Stimulated activated CD4-positive, alpha-beta T cell treated with anti-CD3 and anti-CD28 coated beads, Interleukin-15, amount 100 ng/mL, for 48 hours (primary cell): ENCODE data around the gene MYRIP.
"Not testable (repeated sequence)": the region's sequence is repeated elsewhere in the genome, so short reads cannot be mapped to it uniquely, and the experiment has no call there.

Source experiments
- DNase-seq, 2 donors: peaks; one replicate each; pipeline ENCODE4 v3.0.0-alpha.2; 2020; ENCODE audit warnings: low read depth in 2 of 2

Gene MYRIP

GRCh38 chr3:39806820-39807219, 2.6 kb upstream of the MYRIP start:
- no peak for DNase-seq

GRCh38 chr3:39808467-39809180, 785 bp upstream of the MYRIP start:
- no peak for DNase-seq

DNA sequence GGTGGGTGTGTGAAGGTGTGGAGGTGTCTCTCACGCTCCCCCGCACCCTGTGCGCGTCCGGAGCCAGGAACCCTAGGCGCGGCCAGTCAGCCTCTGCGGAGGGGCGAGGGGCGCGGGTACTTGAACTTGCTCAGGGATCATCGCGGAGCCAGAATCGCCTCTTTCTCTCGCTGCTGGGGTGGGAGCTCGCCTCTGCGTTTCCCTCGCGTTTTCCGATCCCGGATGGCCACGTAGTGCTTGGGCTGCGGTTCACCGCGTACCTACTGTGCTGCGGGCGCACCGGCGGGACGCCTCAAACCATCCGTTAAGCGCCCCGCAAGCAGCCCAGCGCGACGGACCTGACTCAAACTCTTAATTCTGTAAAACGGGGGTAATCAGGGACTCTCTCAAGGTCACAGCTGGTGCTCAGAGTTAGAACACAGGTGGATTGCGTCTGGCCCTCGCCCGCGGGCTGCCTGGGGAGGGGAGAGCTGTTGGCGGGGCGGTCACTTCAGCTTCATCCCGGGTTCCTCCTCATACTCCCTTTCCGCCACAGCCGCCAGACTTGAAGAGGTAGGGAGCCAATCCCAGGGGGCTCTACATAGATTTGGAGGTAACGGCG, 686 bp downstream of the MYRIP start:
- no peak for DNase-seq

GRCh38 chr3:39810647-39811161, 1.3 kb downstream of the MYRIP start:
- no peak for DNase-seq

DNA sequence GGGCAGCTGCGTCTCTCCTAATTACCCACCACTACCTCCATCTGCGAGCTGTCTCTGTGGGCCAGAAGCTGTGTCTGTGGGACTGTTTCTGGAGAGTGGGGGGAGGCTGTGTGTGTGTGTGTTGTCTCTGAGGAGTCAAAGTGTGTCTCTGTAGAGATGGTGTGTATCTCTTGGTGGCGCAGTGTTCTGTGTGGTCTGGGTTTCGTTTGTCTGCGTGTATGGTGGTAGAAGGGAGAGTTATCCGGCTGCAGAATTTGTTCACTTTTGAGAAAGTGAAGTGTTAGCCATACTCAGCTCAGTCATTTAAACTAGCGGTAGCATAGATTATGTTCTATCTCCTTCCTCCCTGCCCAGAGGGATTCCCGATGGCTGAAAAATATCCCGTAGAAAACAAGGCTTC, 2.2 kb downstream of the MYRIP start:
- no peak for DNase-seq

DNA sequence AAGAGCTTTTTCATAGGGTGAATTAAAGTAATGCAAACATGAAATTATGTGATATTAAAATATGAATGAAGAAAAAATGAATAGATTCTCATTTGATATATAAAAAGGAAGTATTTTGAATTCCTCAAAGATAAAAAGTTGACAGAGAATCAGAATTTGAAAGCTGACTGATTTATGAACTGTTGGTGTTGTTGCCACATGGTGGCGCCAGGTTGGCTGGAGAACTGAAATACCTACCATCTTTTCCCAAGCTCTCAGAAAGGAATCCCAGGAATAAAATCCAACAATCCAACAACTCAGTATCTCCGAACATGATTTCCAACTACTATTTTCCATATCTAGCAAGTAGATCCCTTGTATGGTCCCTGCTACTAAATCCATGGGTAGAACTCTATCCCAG, 3.1 kb downstream of the MYRIP start:
- no peak for DNase-seq

- DNase-seq = no peak
Measured at GRCh38 chr3:39814007-39814406, 4.6 kb downstream of the MYRIP start.

- no peak for DNase-seq
Measured at GRCh38 chr3:39819899-39820298, 10.5 kb downstream of the MYRIP start.

DNA sequence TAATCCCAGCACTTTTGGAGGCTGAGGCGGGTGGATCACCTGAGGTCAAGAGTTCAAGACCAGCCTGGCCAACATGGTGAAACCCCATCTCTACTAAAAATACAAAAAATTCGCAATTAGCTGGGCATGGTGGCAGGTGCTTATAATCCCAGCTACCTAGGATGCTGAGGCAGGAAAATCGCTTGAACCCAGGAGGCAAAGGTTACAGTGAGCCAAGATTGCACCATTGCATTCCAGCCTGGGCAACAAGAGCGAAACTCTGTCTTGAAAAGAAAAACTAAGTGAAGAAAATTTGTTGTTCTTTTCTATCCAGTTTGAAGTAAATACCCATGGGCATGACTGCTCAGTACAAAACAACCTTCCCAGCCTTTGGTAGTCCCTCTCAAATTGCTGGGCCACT, 24.4 kb downstream of the MYRIP start:
- DNase-seq = not testable (repeated sequence)

- no peak for DNase-seq
Measured at GRCh38 chr3:39839484-39839883, 30.1 kb downstream of the MYRIP start.

DNA sequence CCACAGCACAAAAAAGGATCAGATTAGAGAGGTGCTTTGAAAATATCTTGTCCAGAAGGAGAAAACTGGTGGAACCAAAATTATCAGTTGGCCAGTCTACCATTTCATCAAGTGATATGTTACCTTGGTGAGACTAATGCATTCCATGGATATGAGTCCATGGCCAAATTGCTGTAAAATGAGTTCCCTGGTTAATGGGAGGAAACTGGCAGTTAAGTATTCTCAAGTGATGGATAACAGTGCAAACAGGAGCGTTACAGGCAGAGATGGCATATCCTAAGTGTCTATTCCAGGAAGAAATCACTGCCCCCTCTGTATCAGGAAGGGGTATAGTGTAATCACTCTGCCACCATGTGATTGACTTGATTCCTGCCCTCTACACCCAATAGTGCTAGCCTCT, 34.0 kb downstream of the MYRIP start:
- no peak for DNase-seq

DNA sequence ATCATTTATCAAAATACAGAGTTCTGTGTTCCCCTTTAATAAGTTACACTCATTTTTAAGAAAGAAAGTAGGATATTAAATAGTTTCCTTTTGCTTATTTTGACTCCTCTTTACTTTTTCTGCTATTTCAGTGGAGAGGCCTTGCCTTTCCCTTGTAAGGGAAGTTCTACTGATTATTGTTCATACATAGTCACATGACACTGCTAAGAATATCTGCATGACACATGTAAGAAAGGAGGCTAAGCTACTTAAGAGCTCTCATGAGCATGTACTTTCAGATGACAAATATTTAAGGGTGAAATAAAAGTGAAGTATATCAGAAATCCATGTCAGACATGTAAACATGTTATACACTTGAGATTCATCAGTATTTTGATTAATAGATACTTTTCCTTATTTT, 39.0 kb downstream of the MYRIP start:
- DNase-seq = no peak

DNA sequence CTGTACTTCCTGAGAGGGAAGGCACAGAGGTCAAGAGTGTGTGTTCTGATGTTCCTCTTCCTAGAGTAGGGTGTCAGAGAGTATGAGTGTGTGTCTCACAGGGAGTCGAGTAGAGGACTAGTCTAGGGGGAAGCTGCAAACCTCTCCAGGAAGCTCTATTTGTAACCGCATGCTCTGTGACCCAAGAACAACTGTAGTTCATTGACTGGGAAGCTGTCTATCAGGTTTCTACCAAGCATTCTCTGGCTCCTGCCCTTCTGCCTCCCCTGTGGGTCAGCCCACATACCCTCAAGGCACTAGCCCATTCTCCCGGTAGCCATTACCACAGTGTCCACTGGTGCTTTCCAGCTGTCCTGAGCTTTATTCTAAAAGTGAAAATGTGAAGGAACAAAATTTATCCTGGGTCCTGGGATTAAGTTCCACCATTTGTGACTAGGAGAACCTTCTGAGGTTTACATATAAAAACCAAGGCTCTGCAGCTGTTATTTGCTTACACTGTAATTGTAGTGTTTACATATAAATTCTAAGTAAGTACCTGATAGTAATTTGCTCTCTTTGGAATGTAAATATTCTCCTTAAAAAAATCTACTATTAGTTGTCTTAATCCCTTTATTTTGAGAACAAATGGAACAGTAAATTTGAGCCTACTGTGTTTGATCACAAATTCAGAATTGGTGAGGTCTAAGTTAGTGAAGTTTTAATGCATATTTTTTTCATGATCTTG, 40.7 kb downstream of the MYRIP start:
- DNase-seq = no peak

GRCh38 chr3:39850716-39851032, 41.3 kb downstream of the MYRIP start:
- DNase-seq = no peak

DNA sequence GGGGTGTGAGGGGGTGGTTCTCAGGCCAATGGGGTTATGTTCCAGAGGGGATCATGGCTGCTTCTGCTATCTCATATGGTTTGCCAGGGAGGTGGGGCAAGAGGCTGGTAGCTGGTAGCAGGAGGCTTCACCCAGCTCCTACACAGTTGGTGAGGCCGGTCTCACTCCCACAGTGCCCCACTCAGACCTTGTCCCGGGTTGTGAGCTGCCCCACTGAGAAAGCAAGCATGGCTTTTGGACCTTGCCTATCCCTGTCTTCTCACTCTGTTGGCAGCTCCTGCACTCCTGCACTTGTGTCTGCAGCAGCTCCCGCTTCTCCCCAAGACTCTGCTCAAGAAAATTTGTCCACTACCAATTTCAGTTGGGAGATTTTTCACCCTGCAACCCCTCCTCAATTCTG, 46.1 kb downstream of the MYRIP start:
- DNase-seq = no peak

GRCh38 chr3:39869890-39870289, 60.5 kb downstream of the MYRIP start:
- no peak for DNase-seq

GRCh38 chr3:39870706-39871105, 61.3 kb downstream of the MYRIP start:
- no peak for DNase-seq

- no peak for DNase-seq
Measured at GRCh38 chr3:39879581-39879980, 70.2 kb downstream of the MYRIP start.

DNA sequence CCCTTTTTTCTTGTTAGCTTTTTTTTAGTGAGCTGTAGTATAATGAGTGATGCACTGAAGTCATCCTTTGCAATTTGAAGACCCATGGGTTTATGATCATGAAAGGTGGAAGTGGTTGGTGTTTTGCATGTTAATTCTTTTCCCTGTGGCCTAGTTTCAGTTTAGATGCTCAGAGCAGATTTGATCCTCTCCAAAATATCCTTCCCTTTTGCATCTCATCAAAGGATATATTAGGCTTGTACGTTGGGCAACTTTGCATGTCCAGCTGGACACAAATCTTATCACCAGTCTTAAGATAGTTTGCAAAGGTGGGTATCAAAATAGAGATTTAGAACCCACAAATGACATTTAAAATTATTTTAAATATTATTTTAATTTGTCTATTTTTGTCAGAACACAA, 72.7 kb downstream of the MYRIP start:
- DNase-seq = no peak

DNA sequence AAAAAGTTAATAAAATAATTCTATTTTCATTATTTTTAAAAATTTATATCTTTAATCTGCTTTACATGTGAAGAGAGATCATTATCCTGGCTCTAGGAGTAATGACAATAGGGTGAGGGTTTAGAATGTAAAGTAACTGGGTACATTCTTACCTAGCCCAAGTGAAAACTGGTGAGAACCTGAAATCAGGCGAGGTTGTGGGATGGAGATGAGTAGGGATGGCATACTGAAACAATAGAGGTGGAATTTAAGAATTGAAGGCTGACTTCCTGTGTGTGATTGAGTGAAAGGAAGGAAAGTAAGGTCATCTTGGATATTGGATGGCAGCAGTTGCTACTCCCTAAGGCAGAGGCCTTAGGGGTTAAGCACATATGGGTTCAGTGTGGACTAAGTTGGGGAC, 82.7 kb downstream of the MYRIP start:
- DNase-seq = no peak

- no peak for DNase-seq
Measured at GRCh38 chr3:39896184-39896583, 86.8 kb downstream of the MYRIP start.

DNA sequence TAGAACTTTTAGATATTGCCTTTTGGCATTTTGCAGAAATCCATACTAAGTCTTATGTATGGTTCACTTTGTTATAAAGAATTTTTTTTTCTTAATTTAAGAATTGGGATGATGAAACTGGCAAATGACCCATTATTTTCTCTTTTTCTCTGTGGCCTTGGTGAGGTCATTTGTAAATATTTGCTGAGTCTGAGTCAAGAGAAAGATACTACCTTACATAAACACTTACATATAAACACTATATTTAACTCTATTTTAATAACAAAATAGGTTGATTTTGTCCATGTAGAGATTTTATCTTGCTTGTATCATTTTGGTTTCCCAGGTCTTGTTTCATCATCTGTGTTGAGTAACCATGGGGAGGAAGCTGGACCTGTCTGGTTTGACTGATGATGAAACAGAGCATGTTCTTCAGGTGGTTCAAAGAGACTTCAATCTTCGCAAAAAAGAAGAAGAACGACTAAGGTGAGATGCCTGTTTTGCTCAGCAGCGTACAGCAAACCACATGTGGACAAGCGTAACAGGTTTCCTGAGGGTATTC, 91.1 kb downstream of the MYRIP start:
- no peak for DNase-seq

GRCh38 chr3:39903253-39903652, 93.8 kb downstream of the MYRIP start:
- no peak for DNase-seq
